HL-60 (cell line): ENCODE measurements around the gene RAB27A.

Experiments used
- DNase-seq, 2 experiments: peaks; one replicate each; pipeline ENCODE4 v3.0.0-alpha.2; 2010 to 2020; ENCODE audit warnings: low read depth in 1 of 2, low spot score in 1 of 2
- H3K27ac ChIP-seq: fragments of 250-450 bp; sonication (Bioruptor Pico); replicated peaks from 2 replicates; pipeline ENCODE4 v1.5.1; 2020; ENCODE audit warnings: mild to moderate bottlenecking, moderate library complexity
- H3K27me3 ChIP-seq: fragments of 250-450 bp; sonication (Bioruptor Pico); 2 replicates; pipeline ENCODE4 v1.5.1; 2021; ENCODE audit warnings: mild to moderate bottlenecking, moderate library complexity; ENCODE audit not compliant: insufficient read depth, poor library complexity, severe bottlenecking
- H3K4me3 ChIP-seq: replicated peaks from 2 replicates; pipeline ENCODE4 v1.5.1; 2011; ENCODE audit warnings: mild to moderate bottlenecking, control low read depth, low read length; ENCODE audit not compliant: insufficient read depth
- GABPA ChIP-seq: IDR thresholded peaks from 2 replicates; pipeline ENCODE4 v1.6.1; 2012; ENCODE audit warnings: low read depth
- POLR2AphosphoS5 ChIP-seq: IDR thresholded peaks from 2 replicates; pipeline ENCODE4 v1.6.1; 2012; ENCODE audit warnings: low read depth
- SPI1 ChIP-seq: IDR thresholded peaks from 2 replicates; pipeline ENCODE4 v1.6.1; 2012; ENCODE audit warnings: low read depth, mild to moderate bottlenecking, borderline replicate concordance
- TF ChIP-seq, protein P1 (sequence below): IDR thresholded peaks from 2 replicates; pipeline ENCODE4 v1.6.1; 2012; ENCODE audit warnings: low read depth; ENCODE audit not compliant: insufficient replicate concordance
- TF ChIP-seq, protein P2 (sequence below): IDR thresholded peaks from one replicate; pipeline ENCODE4 v1.5.1; 2011; ENCODE audit warnings: low read length, control low read depth, inconsistent platforms; ENCODE audit not compliant: insufficient read depth

Gene RAB27A

GRCh38 chr15:55197362-55197705 lies 92.3 kb downstream of the RAB27A start:
- no peak for TF ChIP-seq SPI1
- TF ChIP-seq POLR2AphosphoS5 = no peak
- TF ChIP-seq GABPA = no peak
- TF ChIP-seq, protein P1, sequence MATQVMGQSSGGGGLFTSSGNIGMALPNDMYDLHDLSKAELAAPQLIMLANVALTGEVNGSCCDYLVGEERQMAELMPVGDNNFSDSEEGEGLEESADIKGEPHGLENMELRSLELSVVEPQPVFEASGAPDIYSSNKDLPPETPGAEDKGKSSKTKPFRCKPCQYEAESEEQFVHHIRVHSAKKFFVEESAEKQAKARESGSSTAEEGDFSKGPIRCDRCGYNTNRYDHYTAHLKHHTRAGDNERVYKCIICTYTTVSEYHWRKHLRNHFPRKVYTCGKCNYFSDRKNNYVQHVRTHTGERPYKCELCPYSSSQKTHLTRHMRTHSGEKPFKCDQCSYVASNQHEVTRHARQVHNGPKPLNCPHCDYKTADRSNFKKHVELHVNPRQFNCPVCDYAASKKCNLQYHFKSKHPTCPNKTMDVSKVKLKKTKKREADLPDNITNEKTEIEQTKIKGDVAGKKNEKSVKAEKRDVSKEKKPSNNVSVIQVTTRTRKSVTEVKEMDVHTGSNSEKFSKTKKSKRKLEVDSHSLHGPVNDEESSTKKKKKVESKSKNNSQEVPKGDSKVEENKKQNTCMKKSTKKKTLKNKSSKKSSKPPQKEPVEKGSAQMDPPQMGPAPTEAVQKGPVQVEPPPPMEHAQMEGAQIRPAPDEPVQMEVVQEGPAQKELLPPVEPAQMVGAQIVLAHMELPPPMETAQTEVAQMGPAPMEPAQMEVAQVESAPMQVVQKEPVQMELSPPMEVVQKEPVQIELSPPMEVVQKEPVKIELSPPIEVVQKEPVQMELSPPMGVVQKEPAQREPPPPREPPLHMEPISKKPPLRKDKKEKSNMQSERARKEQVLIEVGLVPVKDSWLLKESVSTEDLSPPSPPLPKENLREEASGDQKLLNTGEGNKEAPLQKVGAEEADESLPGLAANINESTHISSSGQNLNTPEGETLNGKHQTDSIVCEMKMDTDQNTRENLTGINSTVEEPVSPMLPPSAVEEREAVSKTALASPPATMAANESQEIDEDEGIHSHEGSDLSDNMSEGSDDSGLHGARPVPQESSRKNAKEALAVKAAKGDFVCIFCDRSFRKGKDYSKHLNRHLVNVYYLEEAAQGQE = no peak
- TF ChIP-seq, protein P2, sequence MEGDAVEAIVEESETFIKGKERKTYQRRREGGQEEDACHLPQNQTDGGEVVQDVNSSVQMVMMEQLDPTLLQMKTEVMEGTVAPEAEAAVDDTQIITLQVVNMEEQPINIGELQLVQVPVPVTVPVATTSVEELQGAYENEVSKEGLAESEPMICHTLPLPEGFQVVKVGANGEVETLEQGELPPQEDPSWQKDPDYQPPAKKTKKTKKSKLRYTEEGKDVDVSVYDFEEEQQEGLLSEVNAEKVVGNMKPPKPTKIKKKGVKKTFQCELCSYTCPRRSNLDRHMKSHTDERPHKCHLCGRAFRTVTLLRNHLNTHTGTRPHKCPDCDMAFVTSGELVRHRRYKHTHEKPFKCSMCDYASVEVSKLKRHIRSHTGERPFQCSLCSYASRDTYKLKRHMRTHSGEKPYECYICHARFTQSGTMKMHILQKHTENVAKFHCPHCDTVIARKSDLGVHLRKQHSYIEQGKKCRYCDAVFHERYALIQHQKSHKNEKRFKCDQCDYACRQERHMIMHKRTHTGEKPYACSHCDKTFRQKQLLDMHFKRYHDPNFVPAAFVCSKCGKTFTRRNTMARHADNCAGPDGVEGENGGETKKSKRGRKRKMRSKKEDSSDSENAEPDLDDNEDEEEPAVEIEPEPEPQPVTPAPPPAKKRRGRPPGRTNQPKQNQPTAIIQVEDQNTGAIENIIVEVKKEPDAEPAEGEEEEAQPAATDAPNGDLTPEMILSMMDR = no peak
- peak overlapping the region; percentile 86 for H3K4me3 ChIP-seq
- no peak for DNase-seq
- peak overlapping the region; percentile 96 for H3K27ac ChIP-seq
- no peaks in the 10 kb centered on the region for H3K27me3 ChIP-seq

GRCh38 chr15:55196458-55197361 lies 92.9 kb downstream of the RAB27A start, which contains the start of gene RSL24D1:
TSS of gene RSL24D1 (minus strand) at chr15:55196941. CDS start at chr15:55196890, 51 bp downstream.
- Histone ChIP-seq H3K4me3 (peak within 1 kb of the TSS; percentile 86), H3K27ac (peak within 1 kb of the TSS; percentile 96), H3K27me3 (no peaks in the 10 kb centered on the region)
- TF ChIP-seq POLR2AphosphoS5 (peak; percentile 86), SPI1 (peak; percentile 77), GABPA (peak; percentile 96)
- TF ChIP-seq, protein P1 = peak; percentile 51
- TF ChIP-seq, protein P2 = peak; percentile 35
- peak; percentile 98 to 99 for DNase-seq

- Histone ChIP-seq H3K27me3 (no peaks in the 10 kb centered on the region), H3K4me3 (peak overlapping the region; percentile 86), H3K27ac (peak overlapping the region; percentile 96)
- DNase-seq = peak in 1 of 2 experiments; percentile 33
- TF ChIP-seq GABPA (no peak), SPI1 (peak; percentile 88)
Measured at GRCh38 chr15:55195996-55196395, 93.6 kb downstream of the RAB27A start.

- TF ChIP-seq SPI1 (peak; percentile 91), POLR2AphosphoS5 (no peak), GABPA (no peak)
- TF ChIP-seq, protein P2 = no peak
- TF ChIP-seq, protein P1 = no peak
- no peak for DNase-seq
- Histone ChIP-seq H3K27ac (peak overlapping the region; percentile 36; the same call in 1 of the 2 replicates), H3K27me3 (no peaks in the 10 kb centered on the region), H3K4me3 (peak overlapping the region; percentile 86)
Measured at GRCh38 chr15:55194256-55194655, 95.4 kb downstream of the RAB27A start.
